GM23248 (cell line): ENCODE data around the gene CLIC4.
"Not testable (repeated sequence)": the region's sequence is repeated elsewhere in the genome, so short reads cannot be mapped to it uniquely, and the experiment has no call there.

Experiments
- EZH2 ChIP-seq: fragments of 200-600 bp; sonication (generic); IDR thresholded peaks from 2 replicates; pipeline ENCODE4 v1.6.1; 2018; ENCODE audit warnings: antibody characterized with exemption, mild to moderate bottlenecking; ENCODE audit not compliant: insufficient read depth, poor library complexity, severe bottlenecking
- EZH2phosphoT487 ChIP-seq: fragments of 200-600 bp; sonication (generic); IDR thresholded peaks from 2 replicates; pipeline ENCODE4 v1.6.1; 2018; ENCODE audit warnings: antibody characterized with exemption, moderate library complexity, mild to moderate bottlenecking, low read depth; ENCODE audit not compliant: insufficient read depth

DNA sequence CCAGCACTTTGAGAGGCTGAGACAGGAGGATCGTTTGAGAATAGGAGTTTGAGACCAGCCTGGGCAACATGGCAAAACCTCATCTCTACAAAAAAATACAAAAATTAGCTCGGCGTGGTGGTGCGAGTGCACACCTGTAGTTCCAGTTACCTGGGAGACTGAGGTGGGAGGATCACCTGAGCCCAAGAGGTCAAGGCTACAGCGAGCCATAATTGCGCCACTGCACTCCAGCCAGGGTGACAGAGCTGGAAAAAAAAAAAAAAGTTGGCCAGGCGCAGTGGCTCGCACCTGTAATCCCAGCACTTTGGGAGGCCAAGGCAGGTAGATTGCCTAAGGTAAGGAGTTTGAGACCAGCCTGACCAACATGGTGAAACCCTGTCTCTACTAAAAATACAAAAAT is 46.9 kb upstream of the CLIC4 start:
- not testable (repeated sequence) for TF ChIP-seq EZH2, EZH2phosphoT487
